Activated T-cell treated with anti-CD3 and anti-CD28 coated beads, Interleukin-2, amount 50 U/mL, for 24 hours (primary cell): ENCODE measurements around the gene LANCL2.
"Not testable (repeated sequence)": the region's sequence is repeated elsewhere in the genome, so short reads cannot be mapped to it uniquely, and the experiment has no call there.

Source experiments
- DNase-seq: peaks from one replicate; pipeline ENCODE4 v3.0.0-alpha.2; 2020
- H3K27ac Mint-ChIP-seq: 2 replicates; pipeline ENCODE4 v1.8.0; 2020; ENCODE audit warnings: mild to moderate bottlenecking, mixed read lengths
- H3K27me3 Mint-ChIP-seq: 2 replicates; pipeline ENCODE4 v1.8.0; 2020; ENCODE audit warnings: mixed read lengths
- H3K36me3 Mint-ChIP-seq: 2 replicates; pipeline ENCODE4 v1.8.0; 2020; ENCODE audit warnings: low read depth, mixed read lengths
- H3K4me1 Mint-ChIP-seq: 2 replicates; pipeline ENCODE4 v1.8.0; 2020; ENCODE audit warnings: low read depth, mixed read lengths
- H3K4me3 Mint-ChIP-seq: 2 replicates; pipeline ENCODE4 v1.8.0; 2020; ENCODE audit warnings: mild to moderate bottlenecking, moderate library complexity, mixed read lengths
- H3K9me3 Mint-ChIP-seq: 2 replicates; pipeline ENCODE4 v1.8.0; 2020; ENCODE audit warnings: mixed read lengths

LANCL2 gene

DNA sequence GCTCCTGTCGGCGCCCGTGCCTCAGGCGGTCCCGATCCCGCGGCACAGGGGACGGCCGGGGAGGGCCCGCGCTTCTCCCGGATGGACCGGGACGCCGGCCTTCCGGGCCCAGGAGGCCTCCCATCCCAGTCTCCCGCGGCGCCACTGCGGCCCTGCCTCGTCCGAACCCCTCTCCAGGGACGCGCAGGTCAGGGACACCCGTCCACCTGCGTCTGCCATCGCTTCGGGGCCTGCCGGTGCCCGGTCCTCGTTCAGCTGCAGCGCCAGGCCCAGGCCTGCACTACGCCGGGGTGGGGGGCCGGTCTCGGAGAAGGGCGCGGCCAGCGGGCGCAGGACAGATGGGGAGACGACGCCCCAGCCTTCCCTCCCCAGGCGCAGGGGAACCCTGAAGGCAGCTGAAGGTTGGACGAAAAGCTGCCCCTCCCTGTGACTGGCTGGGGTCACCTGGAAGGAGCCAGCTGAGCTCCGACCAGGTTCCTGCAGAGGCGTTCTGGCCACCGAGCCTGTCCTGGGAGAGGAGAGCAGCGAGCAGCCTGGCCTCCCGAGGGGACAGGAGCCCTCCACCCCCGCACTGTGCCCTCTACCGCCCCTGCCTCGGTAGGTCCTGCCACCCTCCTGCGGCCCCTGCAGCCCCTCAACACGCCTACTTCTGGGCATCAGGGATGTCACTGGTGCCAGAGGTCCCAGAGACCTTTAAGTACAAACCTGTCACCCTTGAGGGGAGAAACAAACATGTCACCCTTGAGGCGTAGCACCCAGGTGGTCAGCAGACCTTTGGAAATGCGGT lies 84.3 kb downstream of the LANCL2 start:
- H3K27ac Mint-ChIP-seq = no peak overlapping the region
- DNase-seq = no peak
- peaks cover 21% of the 10 kb centered on the region for H3K36me3 Mint-ChIP-seq
- no peaks in the 10 kb centered on the region for H3K27me3 Mint-ChIP-seq
- H3K9me3 Mint-ChIP-seq = no peaks in the 10 kb centered on the region
- no peak overlapping the region for H3K4me3 Mint-ChIP-seq
- H3K4me1 Mint-ChIP-seq = peaks cover 20% of the 10 kb centered on the region

GRCh38 chr7:55449992-55450535 lies 84.9 kb downstream of the LANCL2 start:
- no peak for DNase-seq
- H3K4me3 Mint-ChIP-seq = no peak overlapping the region
- H3K27me3 Mint-ChIP-seq = no peaks in the 10 kb centered on the region
- H3K9me3 Mint-ChIP-seq = peaks cover 2% of the 10 kb centered on the region
- peaks cover 23% of the 10 kb centered on the region for H3K4me1 Mint-ChIP-seq
- H3K36me3 Mint-ChIP-seq = peaks cover 24% of the 10 kb centered on the region
- no peak overlapping the region for H3K27ac Mint-ChIP-seq

- Mint-ChIP-seq H3K4me3 (no peak overlapping the region), H3K27me3 (no peaks in the 10 kb centered on the region), H3K27ac (no peak overlapping the region), H3K4me1 (peaks cover 24% of the 10 kb centered on the region), H3K36me3 (peaks cover 34% of the 10 kb centered on the region), H3K9me3 (peaks cover 16% of the 10 kb centered on the region)
- DNase-seq = no peak
Observed at GRCh38 chr7:55452971-55453370, 87.8 kb downstream of the LANCL2 start.

GRCh38 chr7:55457801-55458200 lies 92.7 kb downstream of the LANCL2 start:
- DNase-seq = no peak
- Mint-ChIP-seq H3K36me3 (peaks cover 50% of the 10 kb centered on the region), H3K27me3 (no peaks in the 10 kb centered on the region), H3K27ac (no peak overlapping the region), H3K9me3 (peaks cover 47% of the 10 kb centered on the region), H3K4me1 (peaks cover 34% of the 10 kb centered on the region), H3K4me3 (no peak overlapping the region)

DNA sequence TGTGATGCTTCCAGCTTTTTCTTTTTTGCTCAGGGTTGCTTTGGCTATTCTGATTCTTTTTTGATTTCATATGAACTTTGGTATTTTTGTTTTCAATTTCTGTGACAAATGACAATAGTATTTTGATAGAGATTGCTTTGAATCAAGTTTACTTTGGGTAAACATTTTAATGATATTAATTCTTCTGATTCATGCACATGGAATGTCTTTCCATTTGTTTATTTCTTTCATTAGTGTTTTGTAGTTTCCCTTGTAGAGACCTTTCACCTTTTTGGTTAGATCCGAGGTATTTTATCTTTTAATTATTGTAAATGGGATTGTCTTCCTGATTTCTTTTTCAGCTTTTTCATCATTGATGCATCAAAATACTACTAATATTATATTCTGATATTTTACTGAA lies 93.2 kb downstream of the LANCL2 start:
- Mint-ChIP-seq H3K9me3 (peaks cover 49% of the 10 kb centered on the region), H3K27ac (no peak overlapping the region), H3K4me3 (no peak overlapping the region), H3K27me3 (no peaks in the 10 kb centered on the region), H3K36me3 (peaks cover 55% of the 10 kb centered on the region), H3K4me1 (peaks cover 32% of the 10 kb centered on the region)
- no peak for DNase-seq

DNA sequence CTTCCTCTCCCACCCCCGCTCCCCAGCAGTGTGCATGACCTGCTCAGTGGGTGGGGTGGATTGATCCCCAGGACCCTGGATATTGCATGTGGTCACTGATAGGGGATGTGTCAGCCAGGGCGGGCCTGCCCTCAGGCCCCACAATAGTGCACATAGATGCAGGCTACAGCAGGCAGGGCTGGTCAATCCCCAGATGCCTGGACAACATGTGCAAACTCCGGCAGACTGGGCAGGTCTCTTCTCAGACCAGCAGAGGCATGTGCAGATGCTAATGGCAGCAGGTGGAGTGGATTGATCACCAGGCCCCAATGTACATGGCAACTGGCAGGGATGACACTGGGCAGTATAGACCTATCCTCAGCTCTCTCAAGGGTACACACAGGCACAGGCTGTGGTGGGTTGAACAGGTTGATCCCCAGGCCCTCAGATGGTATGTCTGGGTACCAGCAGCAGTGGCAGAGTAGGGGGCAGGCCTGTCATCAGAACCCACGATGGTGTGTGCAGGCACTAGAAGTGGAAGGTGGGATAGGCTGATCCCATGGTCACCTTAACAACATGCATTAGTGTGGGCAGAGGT lies 98.6 kb downstream of the LANCL2 start:
- Mint-ChIP-seq H3K27me3 (no peaks in the 10 kb centered on the region), H3K9me3 (peaks cover 30% of the 10 kb centered on the region), H3K27ac (no peak overlapping the region), H3K4me1 (peaks cover 52% of the 10 kb centered on the region), H3K36me3 (peaks cover 86% of the 10 kb centered on the region), H3K4me3 (no peak overlapping the region)
- DNase-seq = no peak

DNA sequence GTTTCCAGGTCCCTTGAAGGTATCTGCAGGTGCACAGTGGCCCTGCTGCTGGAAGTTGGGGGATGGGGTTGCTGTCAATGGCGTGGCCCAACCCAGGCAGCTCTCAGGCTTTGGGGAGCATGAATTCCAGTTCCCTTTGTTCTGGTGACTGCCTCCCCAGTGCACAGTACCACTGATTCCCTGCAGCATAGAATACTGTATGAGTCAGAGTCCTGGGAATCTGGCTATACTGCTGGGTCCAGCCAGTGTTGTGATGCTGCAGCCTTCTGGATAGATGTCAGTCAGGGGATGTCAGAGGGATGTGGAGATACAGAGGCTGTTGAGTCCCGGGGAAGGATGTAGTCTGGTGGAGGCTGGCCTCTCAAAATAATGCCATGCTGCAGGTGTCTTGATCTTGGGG lies 99.3 kb downstream of the LANCL2 start:
- no peaks in the 10 kb centered on the region for H3K27me3 Mint-ChIP-seq
- H3K9me3 Mint-ChIP-seq = peaks cover 24% of the 10 kb centered on the region
- H3K36me3 Mint-ChIP-seq = peaks cover 84% of the 10 kb centered on the region
- H3K27ac Mint-ChIP-seq = peak overlapping the region; percentile 44
- no peak overlapping the region for H3K4me3 Mint-ChIP-seq
- H3K4me1 Mint-ChIP-seq = peaks cover 58% of the 10 kb centered on the region
- DNase-seq = no peak

DNA sequence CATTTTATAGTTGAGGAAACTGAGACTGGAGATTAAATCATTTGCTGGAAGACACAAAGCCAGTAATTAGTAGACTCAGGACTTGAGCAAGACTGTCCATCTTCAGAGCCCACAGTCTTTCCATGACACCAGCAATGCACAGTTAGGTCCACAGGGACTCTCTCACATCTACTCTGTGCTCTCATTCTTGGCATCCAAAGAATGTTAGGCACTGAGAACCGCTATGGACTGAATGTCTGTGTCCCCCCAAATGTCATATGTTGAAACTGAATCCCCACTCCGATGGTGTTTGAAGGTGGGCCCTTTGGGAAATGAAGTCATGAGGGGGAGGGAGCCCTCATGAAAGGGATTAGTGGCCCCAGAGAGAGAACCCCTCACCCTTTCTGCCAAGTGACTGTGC lies 100.6 kb downstream of the LANCL2 start:
- H3K4me3 Mint-ChIP-seq = no peak overlapping the region
- H3K36me3 Mint-ChIP-seq = peaks cover 82% of the 10 kb centered on the region
- peaks cover 69% of the 10 kb centered on the region for H3K4me1 Mint-ChIP-seq
- DNase-seq = no peak
- peak overlapping the region; percentile 2 for H3K27ac Mint-ChIP-seq
- peaks cover 14% of the 10 kb centered on the region for H3K9me3 Mint-ChIP-seq
- H3K27me3 Mint-ChIP-seq = no peaks in the 10 kb centered on the region

GRCh38 chr7:55467047-55467593 lies 102.0 kb downstream of the LANCL2 start:
- H3K4me1 Mint-ChIP-seq = peaks cover 69% of the 10 kb centered on the region
- H3K27me3 Mint-ChIP-seq = no peaks in the 10 kb centered on the region
- no peak for DNase-seq
- peaks cover 6% of the 10 kb centered on the region for H3K9me3 Mint-ChIP-seq
- H3K4me3 Mint-ChIP-seq = no peak overlapping the region
- peaks cover 78% of the 10 kb centered on the region for H3K36me3 Mint-ChIP-seq
- peak overlapping the region; percentile 59 for H3K27ac Mint-ChIP-seq

DNA sequence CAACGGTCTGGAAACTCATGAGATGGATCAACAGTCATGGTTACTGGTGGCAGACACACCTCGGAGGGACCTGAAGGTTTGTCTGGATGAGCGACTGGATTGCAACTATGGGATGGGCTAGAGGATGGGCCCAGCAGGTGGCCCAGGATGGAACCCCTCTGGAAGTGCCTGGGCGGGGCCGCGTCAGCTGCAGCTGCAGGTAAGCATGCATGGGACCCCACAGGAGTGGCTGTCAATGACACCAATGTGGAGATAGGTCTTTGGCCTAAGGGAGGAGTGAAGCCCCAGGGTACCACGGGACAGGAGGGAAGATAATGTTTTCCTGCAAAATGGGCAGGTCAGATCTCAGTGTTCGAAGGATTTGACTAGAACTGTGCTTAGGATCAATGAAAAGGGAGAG lies 103.4 kb downstream of the LANCL2 start:
- peaks cover 72% of the 10 kb centered on the region for H3K36me3 Mint-ChIP-seq
- H3K4me3 Mint-ChIP-seq = no peak overlapping the region
- peaks cover 63% of the 10 kb centered on the region for H3K4me1 Mint-ChIP-seq
- H3K9me3 Mint-ChIP-seq = no peaks in the 10 kb centered on the region
- DNase-seq = no peak
- no peaks in the 10 kb centered on the region for H3K27me3 Mint-ChIP-seq
- peak overlapping the region; percentile 61 for H3K27ac Mint-ChIP-seq

DNA sequence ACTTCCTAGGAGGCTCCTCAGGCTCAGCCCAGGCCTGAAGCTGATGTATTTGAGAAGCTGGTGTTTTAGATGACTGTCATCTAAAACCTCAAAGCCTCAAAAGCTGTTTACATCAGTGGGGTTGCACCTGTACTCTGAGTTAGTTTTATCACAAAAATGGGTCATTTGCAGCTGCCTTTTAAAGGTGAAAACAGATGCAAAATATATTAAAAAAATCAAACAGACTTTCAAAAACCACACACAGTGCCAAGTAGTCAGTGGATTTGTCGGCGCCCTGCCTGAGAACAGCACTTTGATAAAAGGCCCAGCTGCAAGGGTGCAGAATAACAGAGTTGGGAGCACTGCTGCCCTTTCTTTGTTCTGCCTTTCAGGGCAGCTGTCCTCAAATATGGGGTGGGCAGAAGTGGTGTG lies 104.1 kb downstream of the LANCL2 start:
- H3K27me3 Mint-ChIP-seq = no peaks in the 10 kb centered on the region
- H3K4me3 Mint-ChIP-seq = no peak overlapping the region
- DNase-seq = no peak
- peak overlapping the region; percentile 61 for H3K27ac Mint-ChIP-seq
- H3K9me3 Mint-ChIP-seq = no peaks in the 10 kb centered on the region
- peaks cover 72% of the 10 kb centered on the region for H3K36me3 Mint-ChIP-seq
- H3K4me1 Mint-ChIP-seq = peaks cover 66% of the 10 kb centered on the region

DNA sequence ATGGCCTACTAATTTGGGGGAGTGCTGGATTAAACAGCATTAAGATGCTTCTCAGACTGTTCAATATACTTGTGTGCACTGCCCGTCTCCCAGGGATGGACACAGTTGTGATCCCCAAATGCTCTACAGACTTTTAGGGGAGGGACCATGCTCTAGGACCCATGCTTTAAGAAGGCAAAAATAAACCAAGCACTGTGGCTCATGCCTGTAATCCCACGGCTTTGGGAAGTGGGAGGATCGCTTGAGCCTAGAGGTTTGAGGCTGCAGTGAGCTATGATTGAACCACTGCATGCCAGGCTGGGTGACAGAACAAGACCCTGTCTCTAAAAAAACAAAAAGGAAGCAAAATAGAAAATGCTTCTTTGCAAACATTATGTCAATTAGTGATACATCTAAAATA lies 104.6 kb downstream of the LANCL2 start:
- Mint-ChIP-seq H3K36me3 (peaks cover 71% of the 10 kb centered on the region), H3K4me1 (peaks cover 68% of the 10 kb centered on the region), H3K27ac (peak overlapping the region; percentile 61), H3K9me3 (no peaks in the 10 kb centered on the region), H3K4me3 (no peak overlapping the region), H3K27me3 (no peaks in the 10 kb centered on the region)
- DNase-seq = no peak

GRCh38 chr7:55470261-55470660 lies 105.1 kb downstream of the LANCL2 start:
- no peaks in the 10 kb centered on the region for H3K9me3 Mint-ChIP-seq
- H3K27ac Mint-ChIP-seq = peak overlapping the region; percentile 76
- no peaks in the 10 kb centered on the region for H3K27me3 Mint-ChIP-seq
- H3K36me3 Mint-ChIP-seq = peaks cover 71% of the 10 kb centered on the region
- peaks cover 69% of the 10 kb centered on the region for H3K4me1 Mint-ChIP-seq
- H3K4me3 Mint-ChIP-seq = no peak overlapping the region
- no peak for DNase-seq

DNA sequence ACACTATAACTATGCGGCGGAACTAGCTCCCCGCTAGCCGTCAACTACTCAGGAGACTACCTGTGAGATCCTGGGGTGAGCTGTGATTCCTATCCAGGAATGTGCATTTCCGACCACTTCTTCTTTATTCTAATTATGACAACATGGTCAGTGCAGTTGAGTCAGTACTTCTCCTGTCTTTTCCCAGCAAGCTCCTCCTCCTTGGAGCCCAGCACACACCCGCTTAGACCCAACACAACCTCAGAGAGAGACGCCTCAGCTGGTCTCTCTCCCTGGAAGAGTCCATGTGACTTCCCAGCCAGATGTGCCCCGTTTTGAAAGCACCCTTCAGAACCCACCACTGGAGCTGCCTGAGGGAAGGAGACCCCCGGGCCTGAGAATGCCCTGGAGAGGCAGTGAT lies 106.5 kb downstream of the LANCL2 start:
- Mint-ChIP-seq H3K4me1 (peaks cover 74% of the 10 kb centered on the region), H3K27ac (peak overlapping the region; percentile 59), H3K36me3 (peaks cover 64% of the 10 kb centered on the region)

DNA sequence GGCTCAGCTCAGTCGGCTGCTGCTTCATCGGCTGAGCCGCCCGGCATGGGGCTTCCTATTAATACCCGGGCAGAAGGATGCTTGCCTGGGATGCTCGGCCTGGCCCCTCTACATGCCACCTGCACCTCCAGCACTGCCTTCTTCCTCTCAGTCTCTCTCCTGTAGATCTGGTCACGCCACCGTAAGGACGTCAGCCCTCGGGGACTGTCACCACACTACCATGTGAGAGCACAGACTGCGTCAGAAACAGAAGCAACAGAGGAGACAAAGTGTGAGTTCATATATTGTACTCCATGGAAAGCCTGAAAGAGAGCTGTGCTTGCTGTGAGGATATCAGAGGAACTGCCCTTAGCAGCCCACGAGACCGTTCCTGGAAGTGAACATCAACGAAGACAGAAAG lies 107.3 kb downstream of the LANCL2 start:
- peaks cover 64% of the 10 kb centered on the region for H3K36me3 Mint-ChIP-seq
- not testable (repeated sequence) for H3K27me3 Mint-ChIP-seq, H3K4me3 Mint-ChIP-seq, H3K27ac Mint-ChIP-seq, H3K9me3 Mint-ChIP-seq, DNase-seq
- peaks cover 75% of the 10 kb centered on the region for H3K4me1 Mint-ChIP-seq

More for the DNA sequence above, 106.5 kb downstream of the LANCL2 start:
- not testable (repeated sequence) for H3K27me3 Mint-ChIP-seq, H3K4me3 Mint-ChIP-seq, DNase-seq, H3K9me3 Mint-ChIP-seq
